Measurements from ENCODE around the gene ZNF524.

Gene ZNF524

DNA sequence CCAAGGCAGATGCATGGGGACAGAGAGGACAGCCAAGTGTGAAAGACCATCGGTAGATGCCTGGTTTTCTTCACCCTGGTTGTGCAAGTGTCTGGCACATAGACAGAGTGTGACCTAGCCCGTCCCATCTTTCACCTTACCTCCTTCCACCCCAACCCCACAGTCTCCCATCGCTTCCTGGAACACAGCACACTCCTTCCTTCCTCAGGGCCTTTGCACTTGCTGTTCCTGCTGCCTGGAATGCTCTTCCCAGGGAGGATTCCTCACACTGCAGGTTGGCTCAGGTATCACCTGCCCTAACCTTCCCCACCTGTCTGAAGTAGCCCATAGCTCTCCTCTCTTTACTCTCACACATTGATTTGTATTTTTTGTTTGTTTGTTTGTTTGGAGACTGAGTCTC, 3.8 kb upstream of the ZNF524 start:
- DNase-seq (ENCODE audit: low read depth) = no peak
- TF ChIP-seq, protein P1, sequence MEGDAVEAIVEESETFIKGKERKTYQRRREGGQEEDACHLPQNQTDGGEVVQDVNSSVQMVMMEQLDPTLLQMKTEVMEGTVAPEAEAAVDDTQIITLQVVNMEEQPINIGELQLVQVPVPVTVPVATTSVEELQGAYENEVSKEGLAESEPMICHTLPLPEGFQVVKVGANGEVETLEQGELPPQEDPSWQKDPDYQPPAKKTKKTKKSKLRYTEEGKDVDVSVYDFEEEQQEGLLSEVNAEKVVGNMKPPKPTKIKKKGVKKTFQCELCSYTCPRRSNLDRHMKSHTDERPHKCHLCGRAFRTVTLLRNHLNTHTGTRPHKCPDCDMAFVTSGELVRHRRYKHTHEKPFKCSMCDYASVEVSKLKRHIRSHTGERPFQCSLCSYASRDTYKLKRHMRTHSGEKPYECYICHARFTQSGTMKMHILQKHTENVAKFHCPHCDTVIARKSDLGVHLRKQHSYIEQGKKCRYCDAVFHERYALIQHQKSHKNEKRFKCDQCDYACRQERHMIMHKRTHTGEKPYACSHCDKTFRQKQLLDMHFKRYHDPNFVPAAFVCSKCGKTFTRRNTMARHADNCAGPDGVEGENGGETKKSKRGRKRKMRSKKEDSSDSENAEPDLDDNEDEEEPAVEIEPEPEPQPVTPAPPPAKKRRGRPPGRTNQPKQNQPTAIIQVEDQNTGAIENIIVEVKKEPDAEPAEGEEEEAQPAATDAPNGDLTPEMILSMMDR (conservative IDR thresholded peaks at IDR 0.05; ENCODE audit: control insufficient read depth, insufficient read depth, low read depth, low read length) = no peak
- H3K4me3 ChIP-seq (ENCODE audit: control insufficient read depth, low read depth, low read length) = no peak overlapping the region

GRCh38 chr19:55597501-55597921, 2.6 kb upstream of the ZNF524 start:
- H3K4me3 ChIP-seq (ENCODE audit: control insufficient read depth, low read depth, low read length) = no peak overlapping the region
- no peak for DNase-seq (ENCODE audit: low read depth)
- TF ChIP-seq, protein P1 (conservative IDR thresholded peaks at IDR 0.05; ENCODE audit: control insufficient read depth, insufficient read depth, low read depth, low read length) = no peak

- TF ChIP-seq, protein P1 (conservative IDR thresholded peaks at IDR 0.05; ENCODE audit: control insufficient read depth, insufficient read depth, low read depth, low read length) = no peak
- DNase-seq (ENCODE audit: low read depth) = peak; percentile 50
- no peak overlapping the region for H3K4me3 ChIP-seq (ENCODE audit: control insufficient read depth, low read depth, low read length)
Observed at GRCh38 chr19:55598034-55598433, 2.1 kb upstream of the ZNF524 start.

DNA sequence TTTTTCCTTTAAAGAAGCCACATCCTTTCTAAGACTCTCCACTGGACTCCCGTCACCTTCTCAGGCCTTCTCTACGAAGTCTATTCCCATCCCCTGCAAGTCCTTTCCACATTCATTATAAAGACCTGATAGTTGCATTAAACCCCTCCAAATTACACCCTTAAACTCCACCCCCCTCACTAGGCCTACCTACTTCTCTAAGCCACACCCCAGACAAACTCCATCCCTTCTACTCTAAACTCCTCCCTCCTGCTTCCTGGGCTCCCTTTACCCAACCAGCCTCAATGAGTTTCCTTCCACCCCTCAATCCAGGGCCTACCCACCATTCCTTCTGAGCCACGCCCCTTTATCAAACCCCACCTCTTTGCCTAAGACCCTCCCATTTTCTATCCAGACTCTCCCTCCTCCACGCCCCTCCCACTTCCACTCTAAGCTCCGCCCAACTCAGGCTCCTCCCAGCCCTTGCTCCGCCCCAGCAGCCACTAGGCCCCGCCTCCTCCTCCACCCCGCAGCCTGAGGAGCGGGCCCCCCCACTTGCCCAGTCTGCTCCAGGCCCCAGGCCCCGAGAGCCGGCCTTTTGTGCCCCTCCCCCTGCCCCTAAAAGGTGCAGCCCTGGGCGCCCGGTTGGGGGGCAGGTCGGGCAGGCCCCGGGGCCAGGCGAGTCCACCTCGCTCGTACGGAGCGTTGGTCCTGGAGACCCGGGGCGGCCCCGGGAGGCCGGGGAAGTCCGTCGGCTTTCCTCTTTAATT, 1.2 kb upstream of the ZNF524 start:
- DNase-seq (ENCODE audit: low read depth) = peak; percentile 97
- TF ChIP-seq, protein P1 (conservative IDR thresholded peaks at IDR 0.05; ENCODE audit: control insufficient read depth, insufficient read depth, low read depth, low read length) = no peak
- H3K4me3 ChIP-seq (ENCODE audit: control insufficient read depth, low read depth, low read length) = peak overlapping the region; percentile 87

- peak; percentile 97 for DNase-seq (ENCODE audit: low read depth)
- TF ChIP-seq, protein P1 (conservative IDR thresholded peaks at IDR 0.05; ENCODE audit: control insufficient read depth, insufficient read depth, low read depth, low read length) = no peak
- H3K4me3 ChIP-seq (ENCODE audit: control insufficient read depth, low read depth, low read length) = peak within 1 kb of the TSS; percentile 87
Observed at GRCh38 chr19:55599468-55599841, 633 bp upstream of the ZNF524 start, which contains the start of gene FIZ1. Gene FIZ1, minus strand, starts transcription at chr19:55599517. Its CDS starts 1,652 bp downstream, at chr19:55597865.

- H3K4me3 ChIP-seq (ENCODE audit: control insufficient read depth, low read depth, low read length) = peak overlapping the region; percentile 87
- no peak for DNase-seq (ENCODE audit: low read depth)
- TF ChIP-seq, protein P1 (conservative IDR thresholded peaks at IDR 0.05; ENCODE audit: control insufficient read depth, insufficient read depth, low read depth, low read length) = no peak
Observed at GRCh38 chr19:55600662-55601028, 557 bp downstream of the ZNF524 start.
